Neuronal stem cell (in vitro differentiated cells): ENCODE data around the gene ENOX1.

Source experiments
- DNase-seq: peaks from one replicate; pipeline ENCODE4 v3.0.0-alpha.2; 2013; ENCODE audit warnings: low spot score
- H2AFZ ChIP-seq: one replicate; pipeline ENCODE4 v1.6.1; 2013; ENCODE audit warnings: mild to moderate bottlenecking, low read length, inconsistent platforms
- H2AK5ac ChIP-seq: 2 replicates; pipeline ENCODE4 v1.6.1; 2013; ENCODE audit warnings: low read depth, mild to moderate bottlenecking, inconsistent platforms, low read length, moderate library complexity, mixed read lengths
- H2BK120ac ChIP-seq: 2 replicates; pipeline ENCODE4 v1.6.1; 2013; ENCODE audit warnings: low read depth, mild to moderate bottlenecking, inconsistent platforms, low read length, moderate library complexity, mixed read lengths
- H2BK12ac ChIP-seq: one replicate; pipeline ENCODE4 v1.6.1; 2013; ENCODE audit warnings: low read length, inconsistent platforms
- H2BK15ac ChIP-seq: 2 replicates; pipeline ENCODE4 v1.6.1; 2013; ENCODE audit warnings: mild to moderate bottlenecking, low read length, inconsistent platforms, mixed read lengths
- H2BK5ac ChIP-seq: one replicate; pipeline ENCODE4 v1.6.1; 2013; ENCODE audit warnings: inconsistent platforms, mild to moderate bottlenecking, low read length, moderate library complexity
- H3K14ac ChIP-seq: one replicate; pipeline ENCODE4 v1.6.1; 2013; ENCODE audit warnings: low read length, inconsistent platforms
- H3K18ac ChIP-seq: 2 replicates; pipeline ENCODE4 v1.6.1; 2013; ENCODE audit warnings: low read length, inconsistent platforms
- H3K23ac ChIP-seq: 2 replicates; pipeline ENCODE4 v1.6.1; 2013; ENCODE audit warnings: low read depth, mild to moderate bottlenecking, mixed read lengths, low read length, inconsistent platforms; ENCODE audit not compliant: poor library complexity
- H3K27ac ChIP-seq: replicated peaks from 3 replicates; pipeline ENCODE4 v1.5.1; 2013; ENCODE audit warnings: low read length, inconsistent platforms
- H3K27me3 ChIP-seq, 3 experiments: 2 replicates each; pipeline ENCODE4 v1.6.1; 2013; ENCODE audit warnings: low read length in 3 of 3, mild to moderate bottlenecking in 2 of 3, inconsistent platforms in 1 of 3, low read depth in 1 of 3, mixed read lengths in 1 of 3, moderate library complexity in 1 of 3; ENCODE audit not compliant: control insufficient read depth in 3 of 3, insufficient read depth in 3 of 3
- H3K36me3 ChIP-seq, 2 donors: replicated peaks in 1 of 2; 2 replicates each; pipeline ENCODE4 v1.6.1; 2013; ENCODE audit warnings: low read length in 2 of 2; ENCODE audit not compliant: control insufficient read depth in 2 of 2, insufficient read depth in 2 of 2
- H3K4ac ChIP-seq: 2 replicates; pipeline ENCODE4 v1.6.1; 2013; ENCODE audit warnings: inconsistent platforms, mild to moderate bottlenecking, low read length, moderate library complexity
- H3K4me1 ChIP-seq, 2 donors: 1 replicate in 1 of 2; 2 replicates in 1 of 2; pipeline ENCODE4 v1.6.1; 2013; ENCODE audit warnings: low read length in 2 of 2, low read depth in 1 of 2; ENCODE audit not compliant: control insufficient read depth in 2 of 2, insufficient read depth in 1 of 2
- H3K4me2 ChIP-seq: one replicate; pipeline ENCODE4 v1.6.1; 2013; ENCODE audit warnings: mild to moderate bottlenecking, low read length, inconsistent platforms; ENCODE audit not compliant: insufficient read depth, poor library complexity, severe bottlenecking
- H3K4me3 ChIP-seq, 2 donors: 2 replicates each; pipeline ENCODE4 v1.5.1; 2013; ENCODE audit warnings: low read length in 2 of 2, mild to moderate bottlenecking in 2 of 2, inconsistent platforms in 1 of 2, moderate library complexity in 1 of 2
- H3K79me1 ChIP-seq: one replicate; pipeline ENCODE4 v1.6.1; 2013; ENCODE audit warnings: low read depth, mild to moderate bottlenecking, inconsistent platforms, low read length, moderate library complexity
- H3K9ac ChIP-seq: one replicate; pipeline ENCODE4 v1.6.1; 2013; ENCODE audit warnings: mild to moderate bottlenecking, low read depth, low read length, inconsistent platforms; ENCODE audit not compliant: poor library complexity
- H3K9me3 ChIP-seq, 2 donors: replicated peaks in 1 of 2; 2 replicates each; pipeline versions ENCODE3 to v1.6.1; 2013; ENCODE audit warnings: low read length in 2 of 2, mild to moderate bottlenecking in 2 of 2, inconsistent platforms in 1 of 2, low read depth in 1 of 2, mixed read lengths in 1 of 2, moderate library complexity in 1 of 2; ENCODE audit not compliant: control insufficient read depth in 2 of 2, insufficient read depth in 1 of 2
- H4K8ac ChIP-seq: one replicate; pipeline ENCODE4 v1.6.1; 2013; ENCODE audit warnings: low read depth, mild to moderate bottlenecking, inconsistent platforms, low read length, moderate library complexity
- H4K91ac ChIP-seq: one replicate; pipeline ENCODE4 v1.6.1; 2013; ENCODE audit warnings: low read length, low read depth, mild to moderate bottlenecking, inconsistent platforms; ENCODE audit not compliant: poor library complexity
- WGBS, 2 donors: extraction: QIAGEN DNeasy Blood & Tissue Kit; methylation state at CpG; one replicate each; pipeline ENCODE4 v1.1.7; 2013; ENCODE audit warnings: missing lambda C conversion rate in 2 of 2, mixed read lengths in 1 of 2; ENCODE audit not compliant: insufficient read length in 2 of 2, insufficient replicate concordance in 1 of 2; ENCODE audit errors: extremely low coverage in 2 of 2; 5-methylcytosine and 5-hydroxymethylcytosine counted together

The ENOX1 gene

GRCh38 chr13:43408274-43408673 is 378.5 kb downstream of the ENOX1 start:
- no peak overlapping the region for H2AFZ ChIP-seq
- no peak overlapping the region for H3K18ac ChIP-seq

DNA sequence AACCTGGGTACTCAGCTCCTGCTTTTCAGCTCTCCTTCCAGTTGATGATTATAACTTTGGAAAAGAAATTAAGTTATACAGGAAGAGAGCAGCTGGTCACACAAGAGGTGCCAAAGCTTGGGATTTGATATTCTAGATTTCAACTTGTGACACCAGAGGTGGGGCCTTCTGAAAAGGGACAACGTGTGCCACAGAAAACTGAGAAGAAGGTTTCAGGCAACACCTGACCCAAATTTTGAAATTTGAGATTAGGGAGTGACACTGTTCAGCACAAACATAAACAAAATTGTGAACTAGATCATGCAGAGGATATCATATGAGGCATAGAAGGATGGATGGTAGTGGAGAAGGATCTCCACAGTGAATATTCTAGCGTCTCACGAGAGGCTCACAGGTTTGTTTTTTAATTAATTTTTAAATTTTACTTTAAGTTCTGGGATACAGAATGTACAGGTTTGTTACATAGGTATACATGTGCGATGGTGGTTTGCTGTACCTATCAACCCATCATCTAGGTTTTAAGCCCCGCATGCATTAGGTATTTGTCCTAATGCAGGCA is 379.7 kb downstream of the ENOX1 start:
- Histone ChIP-seq H3K4me2 (no peak overlapping the region), H3K18ac (no peak overlapping the region), H3K27me3 (no peaks in the 10 kb centered on the region), H3K4ac (no peak overlapping the region), H3K27ac (no peak overlapping the region), H2BK12ac (no peak overlapping the region), H2AK5ac (no peak overlapping the region), H4K91ac (no peak overlapping the region), H2BK120ac (no peak overlapping the region), H2BK15ac (no peak overlapping the region), H3K9me3 (no peaks in the 10 kb centered on the region), H3K4me1 (peaks cover 0 to 1% of the 10 kb centered on the region in 2 donors), H3K9ac (no peak overlapping the region), H4K8ac (no peak overlapping the region), H3K23ac (no peak overlapping the region), H3K79me1 (no peaks in the 10 kb centered on the region), H2BK5ac (no peak overlapping the region), H3K14ac (no peak overlapping the region), H3K36me3 (no peaks in the 10 kb centered on the region), H3K4me3 (no peak overlapping the region), H2AFZ (no peak overlapping the region)
- no peak for DNase-seq
- WGBS, 2 donors: no CpG with 5 or more reads among the region's 5 CpGs

More at GRCh38 chr13:43408274-43408673, 378.5 kb downstream of the ENOX1 start:
- no CpG with 5 or more reads among the region's 3 CpGs for WGBS, 2 donors
- Histone ChIP-seq H3K9me3 (no peaks in the 10 kb centered on the region), H3K27me3 (no peaks in the 10 kb centered on the region), H2BK15ac (no peak overlapping the region), H3K4me1 (peaks cover 0 to 1% of the 10 kb centered on the region in 2 donors), H3K4me2 (no peak overlapping the region), H3K27ac (no peak overlapping the region), H3K23ac (no peak overlapping the region), H3K9ac (no peak overlapping the region), H3K79me1 (no peaks in the 10 kb centered on the region), H3K36me3 (no peaks in the 10 kb centered on the region), H2BK120ac (no peak overlapping the region), H3K4me3 (no peak overlapping the region), H2AK5ac (no peak overlapping the region), H3K4ac (no peak overlapping the region), H4K8ac (no peak overlapping the region), H4K91ac (no peak overlapping the region), H2BK12ac (no peak overlapping the region), H2BK5ac (no peak overlapping the region), H3K14ac (no peak overlapping the region)
- DNase-seq: no peak

DNA sequence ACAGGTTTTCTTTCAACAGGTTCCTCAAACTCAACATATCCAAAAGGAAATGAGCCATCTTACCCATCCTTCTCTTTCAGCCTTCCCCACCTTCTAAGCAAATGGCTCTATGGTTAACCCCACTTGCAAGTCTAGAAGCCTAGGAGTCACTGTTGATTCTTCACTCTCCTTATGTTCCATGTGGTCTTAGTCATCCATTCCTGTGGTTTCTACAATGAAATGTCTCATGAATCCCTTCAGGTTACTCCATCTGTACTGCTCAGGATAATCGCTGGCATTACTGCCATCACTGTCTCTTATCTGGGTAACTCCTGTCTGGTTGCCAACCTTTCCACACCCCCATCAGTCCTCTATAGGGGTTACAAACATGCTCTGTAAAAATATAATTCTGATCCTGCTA is 381.3 kb downstream of the ENOX1 start:
- H3K18ac ChIP-seq: no peak overlapping the region
- no peak overlapping the region for H2BK120ac ChIP-seq
- H4K8ac ChIP-seq: no peak overlapping the region
- H3K4me2 ChIP-seq: no peak overlapping the region
- no peak overlapping the region for H2AK5ac ChIP-seq
- H3K36me3 ChIP-seq: no peaks in the 10 kb centered on the region
- H4K91ac ChIP-seq: no peak overlapping the region
- no peaks in the 10 kb centered on the region for H3K79me1 ChIP-seq
- H3K23ac ChIP-seq: no peak overlapping the region
- H3K4me3 ChIP-seq: no peak overlapping the region
- no peak overlapping the region for H2BK15ac ChIP-seq
- no CpG with 5 or more reads among the region's 1 CpG for WGBS, 2 donors
- no peak overlapping the region for H3K27ac ChIP-seq
- H3K9ac ChIP-seq: no peak overlapping the region
- H2BK5ac ChIP-seq: no peak overlapping the region
- H3K4me1 ChIP-seq: peaks cover 0 to 1% of the 10 kb centered on the region in 2 donors
- H3K9me3 ChIP-seq: no peaks in the 10 kb centered on the region
- H3K27me3 ChIP-seq: no peaks in the 10 kb centered on the region
- DNase-seq: no peak
- no peak overlapping the region for H2AFZ ChIP-seq
- no peak overlapping the region for H3K14ac ChIP-seq
- H3K4ac ChIP-seq: no peak overlapping the region
- H2BK12ac ChIP-seq: no peak overlapping the region

GRCh38 chr13:43402380-43402779 is 384.4 kb downstream of the ENOX1 start:
- Histone ChIP-seq H3K27me3 (no peaks in the 10 kb centered on the region), H3K4ac (no peak overlapping the region), H2BK5ac (no peak overlapping the region), H3K4me3 (no peak overlapping the region), H2AFZ (no peak overlapping the region), H4K91ac (no peak overlapping the region), H3K14ac (no peak overlapping the region), H3K23ac (no peak overlapping the region), H2BK15ac (no peak overlapping the region), H4K8ac (no peak overlapping the region), H2BK12ac (no peak overlapping the region), H3K9ac (no peak overlapping the region), H2AK5ac (no peak overlapping the region), H3K18ac (no peak overlapping the region), H3K79me1 (no peaks in the 10 kb centered on the region), H2BK120ac (no peak overlapping the region), H3K4me2 (no peak overlapping the region), H3K36me3 (no peaks in the 10 kb centered on the region), H3K9me3 (no peaks in the 10 kb centered on the region), H3K4me1 (peaks cover 0 to 1% of the 10 kb centered on the region in 2 donors), H3K27ac (no peak overlapping the region)
- no peak for DNase-seq
- no CpG with 5 or more reads among the region's 1 CpG for WGBS, 2 donors
